Duodenal mucosa (tissue), 2 donors: Measurements from ENCODE around the gene ARHGAP21.

ENCODE experiments used
- H3K27ac ChIP-seq: one replicate; pipeline ENCODE4 v1.7.0; 2013; ENCODE audit warnings: low read depth, low read length
- H3K27me3 ChIP-seq, 2 donors: one replicate each; pipeline ENCODE4 v1.7.0; 2013; ENCODE audit warnings: low read length in 2 of 2, control low read depth in 1 of 2; ENCODE audit not compliant: insufficient read depth in 2 of 2, control insufficient read depth in 1 of 2
- H3K36me3 ChIP-seq, 2 donors: one replicate each; pipeline ENCODE4 v1.7.0; 2013; ENCODE audit warnings: low read length in 2 of 2, control low read depth in 1 of 2; ENCODE audit not compliant: insufficient read depth in 2 of 2, control insufficient read depth in 1 of 2
- H3K4me1 ChIP-seq, 2 donors: one replicate each; pipeline ENCODE4 v1.7.0; 2013; ENCODE audit warnings: low read length in 2 of 2, control low read depth in 1 of 2; ENCODE audit not compliant: insufficient read depth in 2 of 2, control insufficient read depth in 1 of 2
- H3K4me3 ChIP-seq, 2 donors: one replicate each; pipeline ENCODE4 v1.7.0; 2013; ENCODE audit warnings: low read length in 2 of 2, low read depth in 1 of 2
- H3K9ac ChIP-seq, 2 donors: one replicate each; pipeline ENCODE4 v1.7.0; 2013; ENCODE audit warnings: low read length in 2 of 2, low read depth in 1 of 2
- H3K9me3 ChIP-seq, 2 donors: one replicate each; pipeline ENCODE4 v1.7.0; 2013; ENCODE audit warnings: low read length in 2 of 2, control low read depth in 1 of 2; ENCODE audit not compliant: control insufficient read depth in 1 of 2

The ARHGAP21 gene

DNA sequence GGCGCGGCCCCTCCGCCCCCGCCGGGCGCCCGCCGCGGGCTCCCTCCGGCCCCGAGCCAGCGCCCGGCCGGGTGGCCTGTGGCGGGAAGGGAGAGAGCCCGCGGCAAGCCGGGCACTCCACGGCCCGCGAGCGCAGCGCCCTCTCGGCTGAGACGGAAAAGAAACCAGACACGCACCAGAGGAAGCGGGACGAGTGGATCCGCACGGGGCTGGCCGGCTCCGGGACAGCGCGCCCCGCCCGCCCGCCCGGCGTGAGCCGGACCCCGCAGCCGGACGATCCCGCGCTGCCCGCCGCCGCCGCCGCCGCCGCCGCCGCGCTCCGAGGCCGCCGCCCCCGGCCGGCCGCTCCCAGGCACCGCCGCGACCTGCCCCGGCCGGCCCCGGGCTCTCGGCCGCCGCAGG is 300 bp downstream of the ARHGAP21 start:
- H3K27me3 ChIP-seq = no peaks in the 10 kb centered on the region
- peak overlapping the region; percentile 86 for H3K27ac ChIP-seq
- no peaks in the 10 kb centered on the region for H3K9me3 ChIP-seq
- H3K4me1 ChIP-seq = peaks cover 30% of the 10 kb centered on the region in 2 donors
- peak overlapping the region in 1 of 2 donors; percentile 97 for H3K4me3 ChIP-seq
- H3K36me3 ChIP-seq = no peaks in the 10 kb centered on the region
- peak overlapping the region in 1 of 2 donors; percentile 80 for H3K9ac ChIP-seq

GRCh38 chr10:24722676-24723385 is 856 bp downstream of the ARHGAP21 start:
- Histone ChIP-seq H3K4me3 (peak overlapping the region; percentile 81 to 82), H3K9ac (peak overlapping the region; percentile 77 to 83), H3K36me3 (no peaks in the 10 kb centered on the region), H3K4me1 (peaks cover 35% of the 10 kb centered on the region in 2 donors), H3K27ac (peak overlapping the region; percentile 86), H3K9me3 (no peaks in the 10 kb centered on the region), H3K27me3 (no peaks in the 10 kb centered on the region)

DNA sequence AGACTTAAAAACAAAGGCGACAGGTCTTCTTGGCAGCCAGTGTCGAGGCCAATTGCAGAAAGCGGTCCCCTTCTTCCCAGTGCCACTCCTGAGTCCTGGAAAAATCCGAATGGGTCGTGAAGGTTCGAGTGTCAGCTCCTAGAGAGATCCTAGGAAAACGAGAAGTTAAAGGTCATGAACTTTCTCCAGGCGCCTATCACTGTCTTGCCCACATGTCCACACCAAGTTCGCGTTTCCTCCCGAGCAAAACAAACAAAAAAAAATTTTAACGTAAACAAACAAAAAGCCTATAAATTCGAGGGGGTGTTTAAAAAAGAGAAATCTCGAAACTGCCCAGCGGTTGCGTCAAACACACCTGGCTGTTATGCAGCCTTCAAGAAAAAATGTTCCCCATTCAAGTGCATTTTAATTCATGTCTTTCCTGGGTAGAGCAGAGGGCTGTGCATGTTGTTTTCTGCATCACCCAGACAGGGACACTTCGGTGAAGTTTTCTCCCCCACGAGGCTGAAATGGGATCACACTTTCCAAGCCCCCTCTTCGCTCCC is 1.5 kb downstream of the ARHGAP21 start:
- Histone ChIP-seq H3K27ac (peak overlapping the region; percentile 86), H3K9ac (peak overlapping the region; percentile 69 to 83), H3K4me3 (peak overlapping the region; percentile 81 to 82), H3K36me3 (no peaks in the 10 kb centered on the region), H3K27me3 (no peaks in the 10 kb centered on the region), H3K9me3 (no peaks in the 10 kb centered on the region), H3K4me1 (peaks cover 37 to 39% of the 10 kb centered on the region in 2 donors)

GRCh38 chr10:24721229-24722106 is 2.2 kb downstream of the ARHGAP21 start:
- Histone ChIP-seq H3K27ac (peak overlapping the region; percentile 39), H3K36me3 (no peaks in the 10 kb centered on the region), H3K4me1 (peaks cover 43 to 45% of the 10 kb centered on the region in 2 donors)

DNA sequence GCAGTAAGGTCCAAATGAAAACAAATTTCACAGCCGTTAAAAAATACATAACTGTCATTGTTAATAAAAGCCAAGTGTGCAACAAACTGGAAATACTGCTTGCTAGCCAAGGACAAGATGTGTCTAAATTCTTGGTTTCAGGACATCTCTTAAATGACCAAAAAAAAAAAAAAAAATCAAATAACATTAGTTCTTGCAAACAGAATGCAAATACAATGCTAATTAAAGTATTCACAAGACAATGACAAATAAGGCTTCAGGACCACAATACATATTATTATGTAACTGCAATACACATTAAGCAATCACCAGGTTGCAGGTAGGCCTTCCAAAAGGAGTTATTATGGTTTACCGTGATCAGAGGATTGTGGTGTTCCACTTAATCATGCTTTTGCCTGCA is 3.6 kb downstream of the ARHGAP21 start:
- no peak overlapping the region for H3K27ac ChIP-seq
- peak overlapping the region; percentile 69 to 83 for H3K9ac ChIP-seq
- peaks cover 47 to 52% of the 10 kb centered on the region in 2 donors for H3K4me1 ChIP-seq
- H3K9me3 ChIP-seq = no peaks in the 10 kb centered on the region
- no peaks in the 10 kb centered on the region for H3K36me3 ChIP-seq
- no peaks in the 10 kb centered on the region for H3K27me3 ChIP-seq
- peak overlapping the region; percentile 81 to 82 for H3K4me3 ChIP-seq

More at GRCh38 chr10:24721229-24722106, 2.2 kb downstream of the ARHGAP21 start:
- Histone ChIP-seq H3K4me3 (peak overlapping the region; percentile 81 to 82), H3K27me3 (no peaks in the 10 kb centered on the region), H3K9me3 (no peaks in the 10 kb centered on the region), H3K9ac (peak overlapping the region; percentile 69 to 83)

DNA sequence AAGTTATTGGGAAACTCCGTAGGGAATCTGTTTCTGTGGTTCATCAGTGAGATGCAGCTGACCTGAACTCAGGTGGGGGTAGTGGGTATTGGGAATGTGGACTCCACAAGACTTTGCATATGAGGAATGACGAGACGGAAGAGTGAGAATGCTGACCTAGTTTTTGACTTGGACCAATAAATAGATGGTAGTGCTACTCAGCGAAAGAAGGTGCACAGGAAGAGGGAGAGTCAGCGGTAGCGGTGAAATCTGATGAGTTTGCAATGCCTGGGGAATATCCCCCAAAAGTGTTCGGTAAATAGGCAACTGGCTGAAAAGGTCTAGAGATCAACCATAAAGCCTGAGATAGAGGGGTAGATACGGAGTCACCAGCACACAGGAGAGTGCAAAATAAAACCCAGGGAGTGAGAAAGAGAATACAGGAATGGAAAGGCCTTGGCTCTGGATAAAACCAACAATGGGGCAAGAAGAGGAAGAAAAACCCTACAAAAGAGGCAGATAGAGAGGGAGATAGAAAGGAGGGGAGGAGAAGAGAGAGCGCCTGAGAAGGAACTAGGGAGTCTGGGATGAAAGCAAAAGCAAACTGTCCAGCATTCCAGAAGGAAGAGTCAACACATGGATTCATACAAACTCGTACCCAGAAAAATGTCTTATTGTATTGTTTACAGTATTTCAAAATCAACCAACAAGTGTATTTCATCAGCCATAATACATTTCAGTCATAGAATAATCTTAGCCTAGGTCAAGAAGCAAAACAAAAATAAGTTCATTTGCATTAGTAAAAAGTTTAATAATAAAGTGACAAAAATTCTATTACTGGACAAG is 5.4 kb downstream of the ARHGAP21 start:
- H3K27me3 ChIP-seq = no peaks in the 10 kb centered on the region
- H3K27ac ChIP-seq = no peak overlapping the region
- H3K9me3 ChIP-seq = no peaks in the 10 kb centered on the region
- peak overlapping the region in 1 of 2 donors; percentile 21 for H3K4me3 ChIP-seq
- peaks cover 46 to 52% of the 10 kb centered on the region in 2 donors for H3K4me1 ChIP-seq
- H3K9ac ChIP-seq = no peak overlapping the region
- H3K36me3 ChIP-seq = no peaks in the 10 kb centered on the region

- Histone ChIP-seq H3K27ac (no peak overlapping the region), H3K9me3 (no peaks in the 10 kb centered on the region), H3K4me3 (peak overlapping the region in 1 of 2 donors; percentile 37), H3K9ac (peak overlapping the region in 1 of 2 donors; percentile 12), H3K4me1 (peaks cover 46 to 49% of the 10 kb centered on the region in 2 donors), H3K27me3 (no peaks in the 10 kb centered on the region), H3K36me3 (no peaks in the 10 kb centered on the region)
These were observed 7.4 kb downstream of the ARHGAP21 start for GRCh38 chr10:24716295-24716694.

GRCh38 chr10:24715246-24715769 is 8.4 kb downstream of the ARHGAP21 start:
- Histone ChIP-seq H3K36me3 (no peaks in the 10 kb centered on the region), H3K9me3 (no peaks in the 10 kb centered on the region), H3K4me3 (no peak overlapping the region), H3K9ac (no peak overlapping the region), H3K27ac (no peak overlapping the region), H3K4me1 (peaks cover 37 to 39% of the 10 kb centered on the region in 2 donors), H3K27me3 (no peaks in the 10 kb centered on the region)

- no peak overlapping the region for H3K27ac ChIP-seq
These were observed 10.6 kb downstream of the ARHGAP21 start for GRCh38 chr10:24713086-24713485.

More at GRCh38 chr10:24713086-24713485, 10.6 kb downstream of the ARHGAP21 start:
- H3K9ac ChIP-seq = no peak overlapping the region
- no peaks in the 10 kb centered on the region for H3K36me3 ChIP-seq
- H3K4me1 ChIP-seq = peaks cover 23 to 24% of the 10 kb centered on the region in 2 donors
- no peaks in the 10 kb centered on the region for H3K9me3 ChIP-seq
- H3K27me3 ChIP-seq = no peaks in the 10 kb centered on the region
- H3K4me3 ChIP-seq = no peak overlapping the region
